Fibroblast of lung (primary cell): ENCODE measurements around the gene ZNF691. TPM values are rescaled to one million over a fixed set of nuclear protein-coding genes. Genes with fewer than 3 reads are reported as not detected.

Experiments
- DNase-seq, 2 donors: peaks; one replicate each; pipeline versions ENCODE4 v3.0.0 to v3.0.0-alpha.2; 2010; ENCODE audit warnings: low read depth in 2 of 2
- H2AFZ ChIP-seq: 2 replicates; pipeline ENCODE4 v1.5.1; 2012; ENCODE audit warnings: low read length, control low read depth, inconsistent platforms
- H3K27ac ChIP-seq: 2 replicates; pipeline ENCODE4 v1.5.1; 2011; ENCODE audit warnings: low read length, control low read depth; ENCODE audit not compliant: insufficient read depth
- H3K27me3 ChIP-seq: 2 replicates; pipeline ENCODE4 v1.5.1; 2011; ENCODE audit warnings: mild to moderate bottlenecking, low read length; ENCODE audit not compliant: control insufficient read depth, insufficient read depth
- H3K36me3 ChIP-seq: 2 replicates; pipeline ENCODE4 v1.5.1; 2011; ENCODE audit warnings: low read length; ENCODE audit not compliant: control insufficient read depth, insufficient read depth
- H3K4me1 ChIP-seq: 2 replicates; pipeline ENCODE4 v1.5.1; 2011; ENCODE audit warnings: low read length; ENCODE audit not compliant: control insufficient read depth, insufficient read depth; ENCODE audit errors: extremely low read depth
- H3K4me2 ChIP-seq: 2 replicates; pipeline ENCODE4 v1.5.1; 2011; ENCODE audit warnings: low read length, control low read depth; ENCODE audit not compliant: insufficient read depth; ENCODE audit errors: extremely low read depth
- H3K4me3 ChIP-seq, 4 experiments: fragments of 200-600 bp in 1 of 4; sonication (generic) in 1 of 4; replicated peaks in 1 of 4; 2 replicates each; pipeline ENCODE4 v1.5.1; 2011 to 2016; ENCODE audit warnings: low read length in 4 of 4, low read depth in 3 of 4, mild to moderate bottlenecking in 3 of 4, control low read depth in 2 of 4, inconsistent platforms in 1 of 4, mixed read lengths in 1 of 4; ENCODE audit not compliant: insufficient read depth in 1 of 4; ENCODE audit errors: control extremely low read depth in 1 of 4
- H3K79me2 ChIP-seq: 2 replicates; pipeline ENCODE4 v1.5.1; 2012; ENCODE audit warnings: mild to moderate bottlenecking, low read length, inconsistent platforms; ENCODE audit not compliant: control insufficient read depth, insufficient read depth
- H3K9ac ChIP-seq: 2 replicates; pipeline ENCODE4 v1.5.1; 2011; ENCODE audit warnings: mild to moderate bottlenecking, low read length, control low read depth; ENCODE audit not compliant: insufficient read depth
- H3K9me3 ChIP-seq: 2 replicates; pipeline ENCODE4 v1.5.1; 2012; ENCODE audit warnings: low read depth, low read length; ENCODE audit not compliant: control insufficient read depth, insufficient read depth
- H4K20me1 ChIP-seq: 2 replicates; pipeline ENCODE4 v1.5.1; 2011; ENCODE audit warnings: low read length; ENCODE audit not compliant: control insufficient read depth, insufficient read depth; ENCODE audit errors: extremely low read depth
- EZH2 ChIP-seq: IDR thresholded peaks from 2 replicates; pipeline ENCODE4 v1.5.1; 2012; ENCODE audit warnings: low read length, control low read depth, mild to moderate bottlenecking; ENCODE audit errors: missing control alignments
- polyA minus RNA-seq: library from RNA; depleted of rRNA, polyadenylated mRNA; stranded (reverse); fragments of >200 nt; gene quantifications from 2 replicates; pipeline ENCODE4 v1.2.3, GENCODE V29; 2011; ENCODE audit warnings: low replicate concordance
- polyA plus RNA-seq, 2 donors: library from polyadenylated mRNA; depleted of rRNA in 1 of 2; stranded (reverse) in 1 of 2; unstranded in 1 of 2; fragments of >200 nt; gene quantifications; 2 replicates each; pipeline ENCODE4 v1.2.1, GENCODE V29; 2011 to 2012; ENCODE audit warnings: missing spikeins in 1 of 2
- total RNA-seq: library from RNA; depleted of rRNA; stranded (reverse); fragments of >200 nt; gene quantifications from 2 replicates; pipeline ENCODE4 v1.2.1, GENCODE V29; 2014
- TF ChIP-seq, protein P1 (sequence below), 2 donors: IDR thresholded peaks in 1 of 2; conservative IDR thresholded peaks in 1 of 2; 1 replicate in 1 of 2; 2 replicates in 1 of 2; pipeline ENCODE4 v1.5.1; 2011 to 2012; ENCODE audit warnings: low read length in 2 of 2, control low read depth in 1 of 2, inconsistent platforms in 1 of 2, low read depth in 1 of 2, mild to moderate bottlenecking in 1 of 2

Gene ZNF691, protein sequence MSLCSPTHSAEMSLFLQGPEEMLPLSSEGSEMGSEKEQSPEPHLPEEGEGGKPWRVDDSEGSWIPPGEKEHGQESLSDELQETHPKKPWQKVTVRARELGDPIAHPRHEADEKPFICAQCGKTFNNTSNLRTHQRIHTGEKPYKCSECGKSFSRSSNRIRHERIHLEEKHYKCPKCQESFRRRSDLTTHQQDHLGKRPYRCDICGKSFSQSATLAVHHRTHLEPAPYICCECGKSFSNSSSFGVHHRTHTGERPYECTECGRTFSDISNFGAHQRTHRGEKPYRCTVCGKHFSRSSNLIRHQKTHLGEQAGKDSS
- total RNA-seq (9.0 and 11.1 TPM in 2 replicates), polyA plus RNA-seq (5.8 TPM in 2 replicates), polyA minus RNA-seq (1.3 and 10.6 TPM in 2 replicates)
- 4.1 and 4.6 TPM in 2 replicates for polyA plus RNA-seq (2012)

DNA sequence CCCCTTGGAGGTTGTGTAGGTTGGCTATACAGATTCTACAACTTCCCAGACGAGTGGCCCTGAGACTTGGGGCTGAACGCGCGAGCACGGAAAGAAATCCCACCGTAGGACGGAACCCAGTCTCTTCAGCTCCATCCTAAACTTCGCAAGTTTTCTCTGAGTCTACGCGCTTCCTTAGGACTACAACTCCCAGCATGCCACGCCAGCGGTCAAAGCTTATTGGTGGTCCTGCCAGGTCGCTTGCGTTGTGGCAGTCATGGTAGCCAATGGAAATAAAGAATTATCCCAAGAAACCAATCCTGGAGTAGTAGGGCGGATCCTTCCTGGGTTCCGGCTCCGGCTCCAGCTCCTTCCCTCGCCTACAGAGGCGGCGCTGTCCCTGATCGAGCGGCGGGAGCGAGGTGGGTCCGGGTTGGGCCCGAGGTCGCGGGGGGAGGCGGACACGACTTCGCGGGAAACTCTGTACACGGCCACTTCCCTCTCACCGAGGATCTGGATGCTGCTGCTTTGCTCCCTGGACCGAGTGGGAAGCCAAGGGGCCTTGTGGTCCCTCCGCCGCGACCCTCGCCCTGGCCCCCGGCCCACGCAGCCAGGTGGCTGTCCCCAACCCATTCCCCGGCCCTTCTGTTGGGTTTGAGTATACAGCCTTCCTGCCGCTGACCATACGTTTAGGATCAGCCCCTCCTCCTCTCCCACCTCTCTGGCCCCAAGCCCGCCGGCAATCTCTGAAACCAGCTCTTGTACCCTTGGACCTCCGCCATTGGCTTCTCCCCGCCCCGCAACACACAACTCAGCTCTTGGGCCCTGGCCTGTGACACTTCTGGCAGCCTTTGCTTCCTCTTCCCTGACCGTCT, at the start of gene ZNF691:
Gene ZNF691, plus strand, starts transcription at position 357 of the 854 bp plus-strand sequence. CDS start 3,046 bp downstream, outside the sequence.
- H3K27ac ChIP-seq: peak within 1 kb of the TSS; percentile 56
- H3K79me2 ChIP-seq: peaks cover 10% of the 10 kb centered on the region
- no peaks in the 10 kb centered on the region for H3K27me3 ChIP-seq

DNA sequence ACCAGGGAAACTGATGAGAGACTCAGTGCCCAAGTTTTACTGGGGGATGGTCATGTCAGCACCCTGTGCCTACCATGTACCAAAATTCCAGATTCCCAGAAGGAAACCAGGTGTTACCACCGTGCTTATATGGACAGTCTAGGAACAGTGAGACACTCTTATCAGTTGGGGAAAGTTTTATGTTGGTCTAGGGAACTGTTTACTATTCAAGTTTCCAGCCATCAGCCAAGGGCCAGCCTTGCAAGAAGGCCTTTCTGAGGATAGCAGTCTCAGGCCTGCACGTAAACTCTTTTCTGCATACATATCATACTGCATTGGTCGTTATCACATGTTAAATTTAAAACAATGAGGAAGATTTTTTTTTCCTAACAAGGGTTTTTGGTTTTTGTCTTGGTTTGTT, 49.0 kb upstream of the ZNF691 start:
- Histone ChIP-seq H3K9ac (no peak overlapping the region), H2AFZ (no peak overlapping the region), H3K4me1 (no peaks in the 10 kb centered on the region), H3K27me3 (no peaks in the 10 kb centered on the region), H3K36me3 (no peaks in the 10 kb centered on the region), H3K4me2 (no peak overlapping the region), H3K9me3 (no peaks in the 10 kb centered on the region), H3K4me3 (no peak overlapping the region), H3K27ac (no peak overlapping the region), H4K20me1 (no peaks in the 10 kb centered on the region), H3K79me2 (no peaks in the 10 kb centered on the region)
- TF ChIP-seq, protein P1, sequence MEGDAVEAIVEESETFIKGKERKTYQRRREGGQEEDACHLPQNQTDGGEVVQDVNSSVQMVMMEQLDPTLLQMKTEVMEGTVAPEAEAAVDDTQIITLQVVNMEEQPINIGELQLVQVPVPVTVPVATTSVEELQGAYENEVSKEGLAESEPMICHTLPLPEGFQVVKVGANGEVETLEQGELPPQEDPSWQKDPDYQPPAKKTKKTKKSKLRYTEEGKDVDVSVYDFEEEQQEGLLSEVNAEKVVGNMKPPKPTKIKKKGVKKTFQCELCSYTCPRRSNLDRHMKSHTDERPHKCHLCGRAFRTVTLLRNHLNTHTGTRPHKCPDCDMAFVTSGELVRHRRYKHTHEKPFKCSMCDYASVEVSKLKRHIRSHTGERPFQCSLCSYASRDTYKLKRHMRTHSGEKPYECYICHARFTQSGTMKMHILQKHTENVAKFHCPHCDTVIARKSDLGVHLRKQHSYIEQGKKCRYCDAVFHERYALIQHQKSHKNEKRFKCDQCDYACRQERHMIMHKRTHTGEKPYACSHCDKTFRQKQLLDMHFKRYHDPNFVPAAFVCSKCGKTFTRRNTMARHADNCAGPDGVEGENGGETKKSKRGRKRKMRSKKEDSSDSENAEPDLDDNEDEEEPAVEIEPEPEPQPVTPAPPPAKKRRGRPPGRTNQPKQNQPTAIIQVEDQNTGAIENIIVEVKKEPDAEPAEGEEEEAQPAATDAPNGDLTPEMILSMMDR (conservative IDR thresholded peaks at IDR 0.05 in 1 of 2, IDR thresholded peaks at IDR 0.05 in 1 of 2; ENCODE audit: low read depth in 1 of 2, low read length in 2 of 2): no peak
- no peak for TF ChIP-seq EZH2
- no peak for DNase-seq

More for the DNA sequence above, at the start of gene ZNF691:
- Histone ChIP-seq H3K9ac (peak within 1 kb of the TSS; percentile 69), H2AFZ (peak within 1 kb of the TSS; percentile 99), H3K4me3 (peak within 1 kb of the TSS; percentile 52 to 92 (median 92)), H3K36me3 (peaks cover 6% of the 10 kb centered on the region), H3K4me1 (peaks cover 7% of the 10 kb centered on the region), H3K4me2 (peak within 1 kb of the TSS; percentile 96), H4K20me1 (no peaks in the 10 kb centered on the region), H3K9me3 (no peaks in the 10 kb centered on the region)
- TF ChIP-seq, protein P1 (conservative IDR thresholded peaks at IDR 0.05 in 1 of 2, IDR thresholded peaks at IDR 0.05 in 1 of 2; ENCODE audit: low read depth in 1 of 2, low read length in 2 of 2): peak; percentile 42 to 46
- TF ChIP-seq EZH2: no peak
- peak; percentile 97 to 98 for DNase-seq

DNA sequence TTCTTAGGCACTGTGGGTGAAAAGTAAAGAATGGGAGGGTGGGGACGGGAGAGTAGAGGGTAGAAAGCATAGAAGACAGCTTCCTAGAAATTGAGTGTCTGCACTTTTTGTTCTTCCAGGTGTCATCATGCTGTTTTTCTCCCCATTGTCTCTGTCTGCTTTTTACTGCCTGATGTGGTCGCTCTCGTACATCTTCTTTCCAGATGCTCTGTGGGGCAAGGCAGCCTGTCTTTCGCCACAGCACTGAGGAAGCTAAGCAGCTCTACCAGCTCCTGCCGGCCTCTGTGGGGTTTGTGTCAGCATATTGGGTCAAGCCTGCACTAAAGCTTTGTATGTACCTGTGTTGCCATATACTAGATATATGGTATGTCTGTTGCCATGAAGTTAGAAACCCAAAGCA, 48.4 kb upstream of the ZNF691 start:
- Histone ChIP-seq H3K27me3 (no peaks in the 10 kb centered on the region), H3K4me3 (no peak overlapping the region), H4K20me1 (no peaks in the 10 kb centered on the region), H3K9ac (no peak overlapping the region), H2AFZ (no peak overlapping the region), H3K4me2 (no peak overlapping the region), H3K4me1 (no peaks in the 10 kb centered on the region), H3K79me2 (no peaks in the 10 kb centered on the region), H3K27ac (no peak overlapping the region), H3K9me3 (no peaks in the 10 kb centered on the region), H3K36me3 (no peaks in the 10 kb centered on the region)
- TF ChIP-seq EZH2: no peak
- TF ChIP-seq, protein P1 (conservative IDR thresholded peaks at IDR 0.05 in 1 of 2, IDR thresholded peaks at IDR 0.05 in 1 of 2; ENCODE audit: low read depth in 1 of 2, low read length in 2 of 2): no peak
- DNase-seq: no peak
